HEK293 (cell line): Measurements from ENCODE around the gene RING1.

ENCODE experiments used
- CTCF ChIA-PET: fragments of 350-600 bp; formaldehyde crosslinking; extraction: SDS; loops from one replicate; lab custom pipeline; 2021; ENCODE audit warnings: antibody characterized with exemption; lab: Yijun Ruan, JAX
- POLR2A ChIA-PET: fragments of 300-600 bp; formaldehyde crosslinking; extraction: SDS; loops from one replicate; lab custom pipeline; 2020; ENCODE audit warnings: antibody characterized with exemption, inconsistent platforms; lab: Yijun Ruan, JAX
- H3K27ac ChIP-seq: fragments of 200-500 bp; sonication (Bioruptor generic); 2 replicates; pipeline ENCODE4 v1.5.1; 2014; ENCODE audit warnings: low read depth, low read length, control low read depth, inconsistent platforms; ENCODE audit errors: extremely low read depth
- H3K36me3 ChIP-seq, 2 experiments: fragments of 200-500 bp in 1 of 2; sonication (Bioruptor generic) in 1 of 2; 1 replicate in 1 of 2; 2 replicates in 1 of 2; pipeline ENCODE4 v1.5.1; 2014 to 2017; ENCODE audit warnings: inconsistent platforms in 2 of 2, low read length in 2 of 2; ENCODE audit not compliant: control insufficient read depth in 2 of 2, insufficient read depth in 1 of 2
- H3K4me1 ChIP-seq: fragments of 200-500 bp; sonication (Bioruptor generic); 2 replicates; pipeline ENCODE4 v1.5.1; 2014; ENCODE audit warnings: mild to moderate bottlenecking, low read length, inconsistent platforms; ENCODE audit not compliant: control insufficient read depth, insufficient read depth
- H3K4me3 ChIP-seq: 2 replicates; pipeline ENCODE4 v1.5.1; 2011; ENCODE audit warnings: low read depth, mild to moderate bottlenecking, control low read depth, low read length, moderate library complexity
- H3K9me3 ChIP-seq: fragments of 200-500 bp; sonication (Bioruptor generic); 2 replicates; pipeline ENCODE4 v1.5.1; 2014; ENCODE audit warnings: low read depth, low read length, inconsistent platforms; ENCODE audit not compliant: control insufficient read depth, insufficient read depth
- BCL11B ChIP-seq: fragments of 450-650 bp; formaldehyde crosslinking; IDR thresholded peaks from 2 replicates; pipeline ENCODE4 v1.5.1; 2016; ENCODE audit warnings: low read depth, missing biosample characterization, missing genetic modification characterization
- EGR2 ChIP-seq: fragments of 450-650 bp; formaldehyde crosslinking; IDR thresholded peaks from 2 replicates; pipeline ENCODE4 v1.5.1; 2016; ENCODE audit warnings: low read depth, missing biosample characterization, missing genetic modification characterization
- HOXD13 ChIP-seq: sonication (generic); formaldehyde crosslinking; IDR thresholded peaks from 2 replicates; pipeline ENCODE4 v1.8.0; 2022; ENCODE audit warnings: missing genetic modification reagents, borderline replicate concordance
- SALL2 ChIP-seq: fragments of 450-650 bp; formaldehyde crosslinking; IDR thresholded peaks from 2 replicates; pipeline ENCODE4 v1.5.0; 2017; ENCODE audit warnings: missing biosample characterization, mild to moderate bottlenecking, missing genetic modification characterization, borderline replicate concordance
- SP7 ChIP-seq: fragments of 450-650 bp; formaldehyde crosslinking; IDR thresholded peaks from 2 replicates; pipeline ENCODE4 v1.5.1; 2016; ENCODE audit warnings: missing biosample characterization, missing genetic modification characterization
- ZFHX2 ChIP-seq: fragments of 450-650 bp; formaldehyde crosslinking; conservative IDR thresholded peaks from 2 replicates; pipeline ENCODE4 v1.5.1; 2016; ENCODE audit warnings: missing biosample characterization, missing genetic modification characterization
- ZNF174 ChIP-seq: fragments of 450-650 bp; formaldehyde crosslinking; IDR thresholded peaks from 2 replicates; pipeline ENCODE4 v1.5.0; 2017; ENCODE audit warnings: missing biosample characterization, mild to moderate bottlenecking, missing genetic modification characterization
- ZNF184 ChIP-seq: fragments of 450-650 bp; IDR thresholded peaks from 2 replicates; pipeline ENCODE4 v1.5.1; 2018; ENCODE audit warnings: missing biosample characterization, mild to moderate bottlenecking, missing genetic modification characterization
- ZNF292 ChIP-seq: fragments of 450-650 bp; formaldehyde crosslinking; IDR thresholded peaks from 2 replicates; pipeline ENCODE4 v1.5.1; 2016; ENCODE audit warnings: low read depth, missing biosample characterization, missing genetic modification characterization, borderline replicate concordance
- ZNF350 ChIP-seq: fragments of 450-650 bp; formaldehyde crosslinking; IDR thresholded peaks from 2 replicates; pipeline ENCODE4 v1.5.0; 2017; ENCODE audit warnings: missing biosample characterization, mild to moderate bottlenecking, missing genetic modification characterization
- ZNF366 ChIP-seq: fragments of 450-650 bp; formaldehyde crosslinking; conservative IDR thresholded peaks from 2 replicates; pipeline ENCODE4 v1.5.1; 2016; ENCODE audit warnings: missing biosample characterization, missing genetic modification characterization
- ZNF514 ChIP-seq: fragments of 450-650 bp; formaldehyde crosslinking; IDR thresholded peaks from 2 replicates; pipeline ENCODE4 v1.5.1; 2016; ENCODE audit warnings: missing biosample characterization, missing genetic modification characterization
- ZNF544 ChIP-seq: fragments of 450-650 bp; formaldehyde crosslinking; IDR thresholded peaks from 2 replicates; pipeline ENCODE4 v1.5.0; 2017; ENCODE audit warnings: missing biosample characterization, missing genetic modification characterization
- ZNF670 ChIP-seq: fragments of 450-650 bp; formaldehyde crosslinking; IDR thresholded peaks from 2 replicates; pipeline ENCODE4 v1.5.1; 2016; ENCODE audit warnings: missing biosample characterization, missing genetic modification characterization, low read depth
- ZNF768 ChIP-seq: fragments of 450-650 bp; formaldehyde crosslinking; IDR thresholded peaks from 2 replicates; pipeline ENCODE4 v1.5.1; 2018; ENCODE audit warnings: missing biosample characterization, mild to moderate bottlenecking, missing genetic modification characterization
- ZSCAN30 ChIP-seq: fragments of 450-650 bp; IDR thresholded peaks from 2 replicates; pipeline ENCODE4 v1.5.1; 2018; ENCODE audit warnings: missing biosample characterization, mild to moderate bottlenecking, missing genetic modification characterization, moderate library complexity
- TF ChIP-seq, protein P1 (sequence below): IDR thresholded peaks from 2 replicates; pipeline ENCODE4 v1.6.1; 2011; ENCODE audit warnings: mild to moderate bottlenecking, low read depth, low read length, borderline replicate concordance
- TF ChIP-seq, protein P2 (sequence below): fragments of 450-650 bp; formaldehyde crosslinking; IDR thresholded peaks from 2 replicates; pipeline ENCODE4 v1.5.1; 2016; ENCODE audit warnings: missing biosample characterization, missing genetic modification characterization
- TF ChIP-seq, protein P3 (sequence below): fragments of 450-650 bp; formaldehyde crosslinking; IDR thresholded peaks from 2 replicates; pipeline ENCODE4 v1.5.1; 2017; ENCODE audit warnings: missing biosample characterization, missing genetic modification characterization
- TF ChIP-seq, protein P4 (sequence below): fragments of 450-650 bp; formaldehyde crosslinking; IDR thresholded peaks from 2 replicates; pipeline ENCODE4 v1.5.0; 2017; ENCODE audit warnings: missing biosample characterization, missing genetic modification characterization, borderline replicate concordance

Gene RING1

DNA sequence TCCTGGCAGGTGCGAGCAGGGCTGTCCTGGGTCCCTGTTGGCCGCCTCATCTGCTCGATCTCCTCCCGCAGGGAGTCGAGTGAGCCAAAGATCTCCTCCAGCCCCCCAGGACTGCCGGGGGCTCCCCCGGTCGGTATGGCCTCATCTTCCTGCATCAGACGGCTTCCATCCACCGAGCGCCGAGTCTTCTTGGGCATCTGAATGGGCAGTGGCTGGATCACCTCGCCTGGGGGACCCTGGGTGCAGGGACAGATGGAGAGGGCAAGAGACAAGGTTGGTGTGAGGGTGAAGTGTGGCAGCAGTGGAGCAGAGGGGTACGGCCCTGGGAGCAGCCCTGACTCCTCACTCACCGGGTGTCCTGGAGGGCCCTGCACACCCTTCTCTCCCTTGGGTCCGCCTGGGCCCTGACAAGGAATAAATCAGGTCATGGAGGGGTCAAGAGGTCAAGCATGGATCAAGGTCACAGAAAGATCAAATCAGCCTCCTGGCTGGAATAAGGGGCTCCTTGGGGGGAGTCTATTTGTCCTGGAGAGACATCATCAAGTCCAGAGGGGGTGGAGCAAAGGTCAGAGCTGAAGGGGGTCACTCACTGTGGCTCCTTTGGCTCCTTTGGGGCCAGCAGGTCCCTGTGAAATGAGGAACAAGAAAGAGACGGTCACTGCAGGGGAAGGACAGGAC is 42.6 kb upstream of the RING1 start:
- ChIA-PET CTCF (interaction anchor here (0.6 to 7.2 kb wide), 2 partner anchors 28 to 83 kb away, joined by 3 to 59 read pairs; no protein-coding TSS in a partner anchor), POLR2A (no interaction called here)
- peak; percentile 75 for TF ChIP-seq BCL11B (tag by site-specific recombination)
- TF ChIP-seq, protein P1, sequence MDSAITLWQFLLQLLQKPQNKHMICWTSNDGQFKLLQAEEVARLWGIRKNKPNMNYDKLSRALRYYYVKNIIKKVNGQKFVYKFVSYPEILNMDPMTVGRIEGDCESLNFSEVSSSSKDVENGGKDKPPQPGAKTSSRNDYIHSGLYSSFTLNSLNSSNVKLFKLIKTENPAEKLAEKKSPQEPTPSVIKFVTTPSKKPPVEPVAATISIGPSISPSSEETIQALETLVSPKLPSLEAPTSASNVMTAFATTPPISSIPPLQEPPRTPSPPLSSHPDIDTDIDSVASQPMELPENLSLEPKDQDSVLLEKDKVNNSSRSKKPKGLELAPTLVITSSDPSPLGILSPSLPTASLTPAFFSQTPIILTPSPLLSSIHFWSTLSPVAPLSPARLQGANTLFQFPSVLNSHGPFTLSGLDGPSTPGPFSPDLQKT, result no peak
- Histone ChIP-seq H3K4me3 (no peak overlapping the region), H3K4me1 (0 out of 2 replicates have a peak, but pooled peaks cover 2% of the 10 kb centered on the region), H3K36me3 (no peaks in the 10 kb centered on the region), H3K9me3 (no peaks in the 10 kb centered on the region), H3K27ac (no peak overlapping the region)

DNA sequence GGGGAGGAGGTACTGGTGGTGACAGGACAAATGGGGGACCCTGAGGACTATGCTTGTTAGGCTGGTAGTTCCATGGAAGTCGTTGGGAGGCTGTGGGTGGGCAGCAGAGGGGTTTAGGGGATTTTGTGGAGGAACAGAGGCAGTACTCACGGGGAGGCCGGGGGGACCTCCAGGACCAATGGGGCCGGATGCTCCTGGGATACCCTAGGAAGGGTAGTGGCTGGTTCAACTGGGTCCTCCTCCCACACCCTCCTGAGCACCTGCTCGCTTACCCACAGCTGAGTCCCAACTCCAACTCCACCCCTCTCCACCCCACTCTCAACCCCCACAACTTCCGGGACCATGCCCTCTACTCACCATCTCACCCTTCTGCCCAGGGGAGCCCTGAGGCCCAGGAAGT is 41.9 kb upstream of the RING1 start:
- Histone ChIP-seq H3K27ac (no peak overlapping the region), H3K36me3 (no peaks in the 10 kb centered on the region), H3K4me3 (no peak overlapping the region), H3K4me1 (no peaks in the 10 kb centered on the region), H3K9me3 (no peaks in the 10 kb centered on the region)
- TF ChIP-seq, protein P2, sequence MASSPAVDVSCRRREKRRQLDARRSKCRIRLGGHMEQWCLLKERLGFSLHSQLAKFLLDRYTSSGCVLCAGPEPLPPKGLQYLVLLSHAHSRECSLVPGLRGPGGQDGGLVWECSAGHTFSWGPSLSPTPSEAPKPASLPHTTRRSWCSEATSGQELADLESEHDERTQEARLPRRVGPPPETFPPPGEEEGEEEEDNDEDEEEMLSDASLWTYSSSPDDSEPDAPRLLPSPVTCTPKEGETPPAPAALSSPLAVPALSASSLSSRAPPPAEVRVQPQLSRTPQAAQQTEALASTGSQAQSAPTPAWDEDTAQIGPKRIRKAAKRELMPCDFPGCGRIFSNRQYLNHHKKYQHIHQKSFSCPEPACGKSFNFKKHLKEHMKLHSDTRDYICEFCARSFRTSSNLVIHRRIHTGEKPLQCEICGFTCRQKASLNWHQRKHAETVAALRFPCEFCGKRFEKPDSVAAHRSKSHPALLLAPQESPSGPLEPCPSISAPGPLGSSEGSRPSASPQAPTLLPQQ (tag by site-specific recombination), result no peak
- TF ChIP-seq ZFHX2 (tag by site-specific recombination), result 0 out of 2 replicates have a peak, but pooled peaks have one; percentile 10
- no peak for TF ChIP-seq HOXD13 (CRISPR knock-in tag)
- TF ChIP-seq ZNF184 (tag by site-specific recombination), result no peak
- no peak for TF ChIP-seq ZNF366 (tag by site-specific recombination)
- TF ChIP-seq SALL2, result no peak
- TF ChIP-seq, protein P3, sequence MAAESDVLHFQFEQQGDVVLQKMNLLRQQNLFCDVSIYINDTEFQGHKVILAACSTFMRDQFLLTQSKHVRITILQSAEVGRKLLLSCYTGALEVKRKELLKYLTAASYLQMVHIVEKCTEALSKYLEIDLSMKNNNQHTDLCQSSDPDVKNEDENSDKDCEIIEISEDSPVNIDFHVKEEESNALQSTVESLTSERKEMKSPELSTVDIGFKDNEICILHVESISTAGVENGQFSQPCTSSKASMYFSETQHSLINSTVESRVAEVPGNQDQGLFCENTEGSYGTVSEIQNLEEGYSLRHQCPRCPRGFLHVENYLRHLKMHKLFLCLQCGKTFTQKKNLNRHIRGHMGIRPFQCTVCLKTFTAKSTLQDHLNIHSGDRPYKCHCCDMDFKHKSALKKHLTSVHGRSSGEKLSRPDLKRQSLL, result no peak
- 0 out of 2 replicates have a peak, but pooled peaks have one; percentile 15 for TF ChIP-seq EGR2 (tag by site-specific recombination)
- no peak for TF ChIP-seq ZNF174 (tag by site-specific recombination)
- TF ChIP-seq ZNF514 (tag by site-specific recombination), result no peak
- no peak for TF ChIP-seq ZNF544 (tag by site-specific recombination)
- no peak for TF ChIP-seq SP7
- no peak for TF ChIP-seq ZNF768 (tag by site-specific recombination)
- TF ChIP-seq, protein P4, sequence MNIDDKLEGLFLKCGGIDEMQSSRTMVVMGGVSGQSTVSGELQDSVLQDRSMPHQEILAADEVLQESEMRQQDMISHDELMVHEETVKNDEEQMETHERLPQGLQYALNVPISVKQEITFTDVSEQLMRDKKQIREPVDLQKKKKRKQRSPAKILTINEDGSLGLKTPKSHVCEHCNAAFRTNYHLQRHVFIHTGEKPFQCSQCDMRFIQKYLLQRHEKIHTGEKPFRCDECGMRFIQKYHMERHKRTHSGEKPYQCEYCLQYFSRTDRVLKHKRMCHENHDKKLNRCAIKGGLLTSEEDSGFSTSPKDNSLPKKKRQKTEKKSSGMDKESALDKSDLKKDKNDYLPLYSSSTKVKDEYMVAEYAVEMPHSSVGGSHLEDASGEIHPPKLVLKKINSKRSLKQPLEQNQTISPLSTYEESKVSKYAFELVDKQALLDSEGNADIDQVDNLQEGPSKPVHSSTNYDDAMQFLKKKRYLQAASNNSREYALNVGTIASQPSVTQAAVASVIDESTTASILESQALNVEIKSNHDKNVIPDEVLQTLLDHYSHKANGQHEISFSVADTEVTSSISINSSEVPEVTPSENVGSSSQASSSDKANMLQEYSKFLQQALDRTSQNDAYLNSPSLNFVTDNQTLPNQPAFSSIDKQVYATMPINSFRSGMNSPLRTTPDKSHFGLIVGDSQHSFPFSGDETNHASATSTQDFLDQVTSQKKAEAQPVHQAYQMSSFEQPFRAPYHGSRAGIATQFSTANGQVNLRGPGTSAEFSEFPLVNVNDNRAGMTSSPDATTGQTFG (tag by site-specific recombination), result no peak
- no peak for TF ChIP-seq ZNF292 (tag by site-specific recombination)
- no peak for TF ChIP-seq ZNF670 (tag by site-specific recombination)
- no peak for TF ChIP-seq ZNF350 (tag by site-specific recombination)
- TF ChIP-seq ZSCAN30 (tag by site-specific recombination), result no peak
- CTCF ChIA-PET, result no interaction called here
- POLR2A ChIA-PET, result no interaction called here
